GM11168 (cell line): ENCODE data around the gene TMEM38A.
"Not testable (repeated sequence)": the region's sequence is repeated elsewhere in the genome, so short reads cannot be mapped to it uniquely, and the experiment has no call there.

Source experiments
- in situ Hi-C: fragments of 300-500 bp; cut with MboI; formaldehyde crosslinking; loops from one replicate; pipeline ENCODE4 v1.12.0; 2022; ENCODE audit warnings: low sequenced_read_pairs; ENCODE audit not compliant: unreplicated experiment

The TMEM38A gene

DNA sequence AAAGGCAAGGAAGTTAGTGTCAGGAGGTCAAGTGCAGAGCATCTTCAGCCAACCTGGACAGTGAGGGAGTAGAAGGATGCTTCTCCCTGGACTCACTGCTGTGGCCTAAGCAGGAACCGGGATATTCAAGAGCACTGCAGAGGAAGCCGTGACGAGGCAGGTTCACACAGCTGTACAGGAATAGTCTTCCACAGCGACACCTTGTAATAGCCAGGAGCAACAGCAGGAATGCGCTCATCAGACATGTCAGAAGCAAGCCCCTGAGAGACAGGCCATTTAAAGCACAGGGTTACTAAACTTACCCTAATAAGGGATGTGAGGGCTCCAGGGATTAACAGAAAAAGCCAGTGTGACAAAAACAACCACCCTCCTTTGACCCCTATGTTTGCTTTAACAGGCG lies 29.5 kb upstream of the TMEM38A start:
- in situ Hi-C loops: no loop called here

- in situ Hi-C loops: no loop called here
Measured at GRCh38 chr19:16637535-16637934, 23.4 kb upstream of the TMEM38A start.

DNA sequence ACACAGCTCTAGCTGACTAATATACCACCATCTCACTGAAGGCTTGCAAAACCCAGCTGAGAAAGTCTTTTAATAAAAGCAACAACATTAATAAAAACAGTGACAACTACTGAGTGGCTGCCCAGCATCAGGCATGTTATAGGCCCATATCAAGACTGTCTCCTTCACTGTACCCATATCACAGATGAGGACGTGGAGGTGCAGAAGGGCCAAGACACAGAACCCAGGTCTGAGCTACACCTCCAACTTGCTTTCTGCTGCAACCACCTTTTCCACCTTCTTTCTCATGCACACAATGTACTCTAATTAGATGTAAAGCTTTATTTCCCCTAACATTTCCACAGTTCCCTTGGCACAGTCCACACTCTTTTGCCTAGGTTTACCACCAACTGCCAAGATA lies 22.3 kb upstream of the TMEM38A start:
- in situ Hi-C loops: no loop called here

DNA sequence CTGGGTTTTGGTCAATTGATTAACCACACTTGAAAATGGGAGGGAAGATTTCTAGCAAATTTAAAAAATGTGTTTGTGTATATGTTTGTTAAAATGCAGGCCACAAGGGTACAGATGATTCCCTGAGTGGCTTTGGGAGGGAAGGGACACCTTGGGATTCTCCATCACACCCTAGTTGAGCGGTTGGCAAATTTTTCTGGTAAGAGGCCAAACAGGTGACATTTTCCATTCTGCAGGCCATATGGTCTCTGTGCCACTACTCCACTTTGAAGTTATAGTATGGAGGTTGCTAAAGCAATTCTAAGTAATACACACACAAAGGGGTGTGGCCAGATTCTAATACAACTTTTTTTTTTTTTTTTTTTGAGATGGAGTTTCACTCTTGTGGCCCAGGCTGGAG lies 20.0 kb upstream of the TMEM38A start:
- in situ Hi-C loops: no loop called here

- in situ Hi-C loops: no loop called here
Measured at GRCh38 chr19:16641695-16642094, 19.2 kb upstream of the TMEM38A start.

GRCh38 chr19:16645140-16645539 lies 15.8 kb upstream of the TMEM38A start:
- in situ Hi-C loops: no loop called here

- in situ Hi-C loops: no loop called here
Measured at GRCh38 chr19:16649734-16650133, 11.2 kb upstream of the TMEM38A start.

GRCh38 chr19:16650821-16651220 lies 10.1 kb upstream of the TMEM38A start:
- in situ Hi-C loops: no loop called here

DNA sequence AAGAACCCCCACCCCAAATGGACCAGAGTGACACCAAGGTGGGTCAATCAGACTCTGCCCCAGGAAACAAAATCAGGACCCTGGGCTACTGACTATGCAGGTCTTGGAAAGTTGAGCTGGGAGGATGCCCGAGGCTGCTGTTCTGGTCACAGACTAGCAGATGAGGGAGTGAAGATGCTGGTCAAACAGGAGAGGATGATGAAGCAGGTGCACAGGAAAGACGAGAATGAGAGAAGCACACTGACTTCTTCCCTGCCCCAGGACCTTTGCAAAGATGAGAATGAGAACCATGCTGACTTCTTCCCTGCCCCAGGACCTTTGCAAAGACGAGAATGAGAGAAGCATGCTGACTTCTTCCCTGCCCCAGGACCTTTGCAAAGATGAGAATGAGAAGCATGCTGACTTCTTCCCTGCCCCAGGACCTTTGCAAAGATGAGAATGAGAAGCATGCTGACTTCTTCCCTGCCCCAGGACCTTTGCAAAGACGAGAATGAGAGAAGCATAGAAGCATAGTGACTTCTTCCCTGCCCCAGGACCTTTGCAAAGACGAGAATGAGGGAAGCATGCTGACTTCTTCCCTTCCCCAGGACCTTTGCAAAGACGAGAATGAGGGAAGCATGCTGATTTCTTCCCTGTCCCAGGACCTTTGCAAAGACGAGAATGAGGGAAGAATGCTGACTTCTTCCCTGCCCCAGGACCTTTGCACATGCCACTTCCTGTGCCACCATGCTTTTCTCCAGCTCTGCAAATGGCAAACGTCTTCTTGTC lies 9.3 kb upstream of the TMEM38A start:
- in situ Hi-C loops: not testable (repeated sequence)

DNA sequence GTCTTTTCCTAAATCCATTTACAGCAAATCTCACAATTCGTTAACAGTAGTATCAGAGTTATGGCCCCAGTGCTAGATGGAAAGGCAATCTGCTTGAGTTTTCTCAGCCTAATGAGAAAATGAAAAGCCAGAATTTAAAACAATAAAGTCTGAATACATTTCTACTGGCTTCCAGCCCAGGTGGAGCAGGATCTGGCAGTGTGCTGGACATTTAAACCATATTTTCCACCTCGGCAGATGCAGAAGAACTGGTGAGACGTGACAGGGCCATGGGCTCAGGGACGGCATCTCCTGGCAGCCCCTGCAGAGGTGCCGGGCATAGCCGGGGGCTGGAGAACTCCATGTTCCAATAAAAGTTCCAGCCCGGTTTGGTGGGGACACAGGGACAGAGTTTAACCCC lies 8.1 kb upstream of the TMEM38A start:
- in situ Hi-C loops: no loop called here

DNA sequence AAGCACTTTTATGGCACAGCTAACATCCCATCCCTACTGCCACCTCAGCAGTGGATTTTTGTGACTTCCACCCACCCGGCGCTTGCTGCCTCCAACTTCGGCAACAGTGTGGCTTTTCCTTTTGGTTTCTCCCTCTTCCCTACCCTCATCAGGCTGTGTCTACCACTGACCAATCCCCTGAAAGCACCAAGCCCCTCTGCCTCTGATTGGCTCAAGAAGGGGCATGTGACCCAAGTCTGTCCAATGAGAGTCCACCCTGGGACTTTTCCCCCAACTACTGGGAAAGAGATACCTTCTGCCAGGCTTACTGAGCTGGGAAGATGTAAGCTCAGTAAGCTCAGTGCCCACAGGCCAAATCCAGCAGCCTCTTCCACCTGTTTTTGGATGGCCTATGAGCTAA lies 6.8 kb upstream of the TMEM38A start:
- in situ Hi-C loops: no loop called here

- in situ Hi-C loops: no loop called here
Measured at GRCh38 chr19:16654627-16655026, 6.3 kb upstream of the TMEM38A start.

GRCh38 chr19:16655727-16656126 lies 5.2 kb upstream of the TMEM38A start:
- in situ Hi-C loops: no loop called here

- in situ Hi-C loops: no loop called here
Measured at GRCh38 chr19:16657384-16657783, 3.6 kb upstream of the TMEM38A start.

DNA sequence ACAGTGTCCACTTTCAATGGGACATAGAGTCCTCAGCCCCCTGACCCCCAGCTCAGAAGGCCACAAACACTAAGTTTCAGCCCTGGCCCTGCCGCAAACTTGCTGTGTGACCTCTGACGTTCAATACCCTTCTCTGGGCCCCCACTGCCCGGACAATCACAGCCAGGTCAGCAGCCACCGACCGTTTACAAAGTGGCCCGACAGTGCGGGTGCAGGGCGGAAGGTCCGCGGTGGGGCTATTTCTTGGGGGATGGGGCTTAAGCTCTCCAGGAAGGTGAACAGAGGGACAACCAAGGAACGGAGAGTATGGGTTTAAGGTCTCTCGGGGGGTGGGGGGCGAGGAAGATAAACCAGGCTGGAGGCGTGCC lies 1.5 kb upstream of the TMEM38A start:
- in situ Hi-C loops: no loop called here

DNA sequence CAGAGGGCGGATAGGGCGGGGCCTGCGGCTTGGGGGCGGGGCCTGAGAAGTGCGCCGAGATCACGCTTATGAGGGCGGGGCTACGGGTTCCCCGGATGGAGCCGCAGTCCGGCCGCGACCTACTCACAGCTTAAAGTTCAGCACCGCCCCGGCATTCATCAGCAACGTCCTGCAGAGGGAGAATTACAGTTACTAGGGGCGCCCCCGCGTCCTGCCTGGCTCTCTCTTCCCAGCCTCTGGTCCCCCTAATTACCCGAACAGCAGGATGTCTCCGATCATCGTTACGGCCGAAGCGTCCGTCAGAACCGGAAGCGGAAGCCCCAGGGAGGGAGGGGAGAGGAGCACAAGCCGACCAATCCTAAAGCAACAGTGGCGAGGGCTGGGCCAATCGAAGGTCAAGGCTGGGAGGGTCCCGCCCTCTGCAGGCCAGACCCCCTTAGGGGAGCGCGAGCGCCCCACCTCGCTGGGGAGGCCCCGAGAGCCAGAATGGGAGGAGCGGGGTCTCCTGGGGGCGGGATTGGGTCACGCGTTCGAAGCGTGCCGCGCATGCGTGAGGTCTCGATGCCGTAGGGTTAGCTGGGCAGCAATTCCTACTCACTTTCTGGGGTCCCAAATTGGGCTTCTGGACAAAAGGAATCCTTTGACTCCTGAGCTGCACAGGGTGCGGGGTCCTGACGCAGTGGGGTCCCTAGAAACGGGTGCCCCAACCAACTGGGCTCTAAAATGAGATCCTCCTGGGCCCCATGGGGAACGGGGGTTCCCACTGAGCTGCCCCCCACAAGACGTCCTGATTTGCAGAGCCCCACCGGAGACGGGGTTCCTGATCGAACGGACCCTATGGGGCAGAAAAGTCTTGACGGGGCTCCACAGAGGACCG lies 869 bp upstream of the TMEM38A start, which contains the start of gene SMIM7:
TSS of gene SMIM7 (minus strand) at position 313 of the 877 bp plus-strand sequence. CDS start at position 279, 34 bp downstream.
- in situ Hi-C loops: no loop called here

DNA sequence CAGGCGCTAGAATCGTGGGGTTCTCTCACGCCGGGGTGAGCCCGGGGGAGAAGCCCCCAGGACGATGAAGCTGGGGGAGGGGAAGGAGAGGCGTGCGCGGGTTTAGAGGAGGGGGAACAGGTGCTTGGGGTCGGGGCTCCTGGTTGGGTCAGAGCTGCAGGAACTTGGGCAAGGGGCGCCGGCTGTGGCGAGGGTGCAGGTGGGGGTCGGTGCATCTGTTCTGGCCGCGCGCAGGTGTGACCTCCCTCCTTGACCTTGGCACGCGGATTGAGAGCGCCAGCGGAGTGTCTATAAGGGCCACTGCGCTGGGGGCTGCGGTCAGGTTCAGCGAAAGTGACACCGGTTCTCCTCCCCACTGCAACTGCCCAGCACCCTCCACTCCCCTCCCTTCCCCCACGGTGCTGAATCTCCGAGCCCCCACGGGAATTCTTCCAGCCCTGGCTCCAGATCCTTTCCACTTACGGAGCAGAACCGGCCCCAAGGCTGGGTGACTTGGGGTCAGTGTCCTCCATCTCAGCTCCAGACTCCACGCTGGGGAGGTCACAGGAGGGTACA lies 618 bp downstream of the TMEM38A start:
- in situ Hi-C loops: no loop called here

- in situ Hi-C loops: no loop called here
Measured at GRCh38 chr19:16668176-16668575, 7.2 kb downstream of the TMEM38A start.

DNA sequence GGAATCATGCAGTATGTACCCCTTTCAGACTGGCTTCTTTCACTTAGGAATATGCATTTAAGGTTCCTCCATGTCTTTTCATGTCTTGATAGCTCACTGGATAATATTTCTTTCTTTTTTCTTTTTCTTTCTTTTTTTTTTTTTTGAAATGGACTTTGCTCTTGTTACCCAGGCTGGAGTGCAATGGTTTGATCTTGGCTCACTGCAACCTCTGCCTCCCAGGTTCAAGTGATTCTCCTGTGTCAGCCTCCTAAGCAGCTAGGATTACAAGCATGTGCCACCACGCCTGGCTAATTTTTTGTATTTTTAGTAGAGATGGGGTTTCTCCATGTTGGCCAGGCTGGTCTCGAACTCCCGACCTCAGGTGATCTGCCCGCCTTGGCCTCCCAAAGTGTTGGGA lies 7.8 kb downstream of the TMEM38A start:
- in situ Hi-C loops: not testable (repeated sequence)

DNA sequence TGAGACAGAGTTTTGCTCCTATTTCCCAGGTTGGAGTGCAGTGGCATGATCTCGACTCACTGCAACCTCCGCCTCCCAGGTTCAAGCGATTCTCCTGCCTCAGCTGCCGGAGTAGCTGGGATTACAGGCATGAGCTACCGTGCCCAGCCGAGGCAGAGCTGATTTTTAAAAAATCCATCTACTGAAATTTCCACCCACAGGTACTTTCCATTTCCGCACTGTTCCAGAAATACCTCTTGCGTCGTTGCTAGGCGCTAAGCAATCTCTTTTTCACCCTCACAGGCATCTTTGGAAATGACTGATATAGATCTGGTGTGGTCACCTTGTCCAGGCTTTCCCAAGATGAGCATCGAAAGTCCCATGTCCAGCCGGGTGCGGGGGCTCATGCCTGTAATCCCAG lies 9.4 kb downstream of the TMEM38A start:
- in situ Hi-C loops: no loop called here

- in situ Hi-C loops: no loop called here
Measured at GRCh38 chr19:16671652-16672274, 10.8 kb downstream of the TMEM38A start.
